Epithelial cell of esophagus (primary cell): ENCODE measurements around the gene MLST8.
A peak's percentile ranks its signal among the peaks of the same experiment; 100 is the strongest.

Experiments used
- DNase-seq: peaks from one replicate; pipeline ENCODE4 v3.0.0; 2010; ENCODE audit warnings: low read depth
- H3K4me3 ChIP-seq: 2 replicates; pipeline ENCODE4 v1.5.1; 2011; ENCODE audit warnings: mild to moderate bottlenecking, low read length, control low read depth
- TF ChIP-seq, protein P1 (sequence below): IDR thresholded peaks from 2 replicates; pipeline ENCODE4 v1.5.1; 2011; ENCODE audit warnings: low read depth, mild to moderate bottlenecking, low read length, control low read depth, inconsistent platforms; ENCODE audit not compliant: insufficient read depth; ENCODE audit errors: missing control alignments

MLST8 gene

GRCh38 chr16:2211923-2212347 is 6.7 kb downstream of the MLST8 start:
- H3K4me3 ChIP-seq = no peak overlapping the region
- no peak for DNase-seq
- TF ChIP-seq, protein P1, sequence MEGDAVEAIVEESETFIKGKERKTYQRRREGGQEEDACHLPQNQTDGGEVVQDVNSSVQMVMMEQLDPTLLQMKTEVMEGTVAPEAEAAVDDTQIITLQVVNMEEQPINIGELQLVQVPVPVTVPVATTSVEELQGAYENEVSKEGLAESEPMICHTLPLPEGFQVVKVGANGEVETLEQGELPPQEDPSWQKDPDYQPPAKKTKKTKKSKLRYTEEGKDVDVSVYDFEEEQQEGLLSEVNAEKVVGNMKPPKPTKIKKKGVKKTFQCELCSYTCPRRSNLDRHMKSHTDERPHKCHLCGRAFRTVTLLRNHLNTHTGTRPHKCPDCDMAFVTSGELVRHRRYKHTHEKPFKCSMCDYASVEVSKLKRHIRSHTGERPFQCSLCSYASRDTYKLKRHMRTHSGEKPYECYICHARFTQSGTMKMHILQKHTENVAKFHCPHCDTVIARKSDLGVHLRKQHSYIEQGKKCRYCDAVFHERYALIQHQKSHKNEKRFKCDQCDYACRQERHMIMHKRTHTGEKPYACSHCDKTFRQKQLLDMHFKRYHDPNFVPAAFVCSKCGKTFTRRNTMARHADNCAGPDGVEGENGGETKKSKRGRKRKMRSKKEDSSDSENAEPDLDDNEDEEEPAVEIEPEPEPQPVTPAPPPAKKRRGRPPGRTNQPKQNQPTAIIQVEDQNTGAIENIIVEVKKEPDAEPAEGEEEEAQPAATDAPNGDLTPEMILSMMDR = no peak

DNA sequence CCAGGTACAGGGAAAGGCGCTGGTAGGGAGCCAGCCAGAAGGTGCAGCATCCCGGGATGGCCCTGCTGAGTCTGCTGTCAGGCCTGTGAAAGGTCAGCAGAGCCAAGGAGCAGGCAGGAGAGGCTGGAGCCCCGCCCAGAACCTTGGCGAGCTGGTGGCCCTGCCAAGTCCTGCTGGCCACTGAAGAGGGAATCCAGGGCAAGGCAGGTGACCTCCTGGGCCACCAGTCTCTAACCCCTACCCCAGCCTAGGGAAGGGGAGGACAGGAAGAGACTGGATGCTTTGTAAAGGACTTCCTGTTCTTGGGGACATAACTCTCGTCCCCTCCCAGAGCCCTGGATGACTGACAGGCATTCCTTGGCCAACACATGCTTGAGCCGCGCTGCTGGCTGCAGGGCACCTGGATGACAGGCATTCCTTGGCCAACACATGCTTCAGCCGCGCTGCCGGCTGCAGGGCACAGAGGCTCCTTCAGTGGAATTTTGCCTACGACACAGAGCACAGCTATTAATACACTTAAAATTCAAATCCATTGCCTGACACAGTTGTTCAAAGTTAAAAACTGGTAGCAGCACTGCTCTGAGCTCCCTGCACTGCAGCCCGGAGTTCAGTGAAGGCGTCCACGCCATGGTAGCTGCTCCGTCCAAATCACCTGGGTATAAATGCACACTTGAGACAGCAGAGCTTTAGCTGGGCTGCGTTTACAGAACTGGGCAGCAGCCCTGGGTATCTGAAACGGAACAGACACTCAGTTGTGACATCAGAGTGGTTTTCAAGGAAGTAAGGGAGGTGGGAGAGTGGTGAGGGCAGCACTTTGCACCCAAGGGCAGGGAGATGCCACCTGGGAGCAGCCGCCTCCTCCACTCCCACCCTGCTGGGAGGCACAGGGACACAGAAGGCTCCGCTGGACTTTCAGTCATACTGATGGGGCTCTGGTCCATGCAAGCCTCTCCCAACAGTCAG is 7.4 kb downstream of the MLST8 start:
- peak overlapping the region; percentile 50 for H3K4me3 ChIP-seq
- peak; percentile 55 for DNase-seq
- TF ChIP-seq, protein P1 = no peak

DNA sequence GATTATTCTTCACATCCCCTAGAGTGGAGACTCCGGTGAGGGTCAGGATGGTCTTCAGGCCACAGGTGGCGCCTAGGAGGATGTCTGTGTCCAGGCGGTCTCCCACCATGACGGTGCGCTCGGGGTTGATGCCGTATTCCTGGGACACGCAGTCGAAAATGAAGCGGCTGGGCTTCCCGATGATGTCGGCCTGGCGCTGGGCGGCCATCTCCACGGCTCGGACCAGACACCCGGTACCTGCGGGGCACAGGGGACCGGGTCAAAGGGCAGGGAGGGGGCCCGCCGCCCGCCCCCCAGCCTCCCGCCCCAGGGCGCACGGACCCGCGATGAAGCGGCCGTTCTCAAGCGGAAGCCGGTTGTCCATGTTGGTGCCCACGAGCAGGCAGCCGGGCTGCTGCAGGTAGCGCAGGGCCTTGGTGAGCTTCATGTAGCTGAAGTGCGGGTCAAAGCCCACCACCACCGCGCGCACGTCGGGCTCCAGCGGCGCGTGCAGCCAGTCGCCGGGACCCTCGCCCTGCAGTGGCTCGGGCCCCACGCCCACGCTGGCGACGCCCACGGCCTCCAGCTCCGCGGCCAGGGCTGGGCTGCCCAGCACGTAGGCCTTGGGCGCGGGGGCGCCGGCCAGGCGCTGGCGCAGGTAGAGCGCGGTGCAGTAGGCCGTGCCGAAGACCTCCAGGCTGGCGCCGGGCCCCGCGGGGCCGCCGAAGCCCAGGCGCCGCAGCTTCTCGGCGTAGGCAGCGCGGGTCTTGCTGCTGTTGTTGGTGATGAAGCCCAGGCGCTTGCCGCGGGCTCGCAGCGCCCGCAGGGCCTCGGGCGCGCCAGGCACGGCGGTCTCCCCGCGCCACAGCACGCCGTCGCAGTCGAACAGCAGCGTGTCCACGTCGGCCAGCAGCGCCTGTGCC is 8.8 kb downstream of the MLST8 start:
- TF ChIP-seq, protein P1 = no peak
- H3K4me3 ChIP-seq = peak overlapping the region; percentile 50
- no peak for DNase-seq

DNA sequence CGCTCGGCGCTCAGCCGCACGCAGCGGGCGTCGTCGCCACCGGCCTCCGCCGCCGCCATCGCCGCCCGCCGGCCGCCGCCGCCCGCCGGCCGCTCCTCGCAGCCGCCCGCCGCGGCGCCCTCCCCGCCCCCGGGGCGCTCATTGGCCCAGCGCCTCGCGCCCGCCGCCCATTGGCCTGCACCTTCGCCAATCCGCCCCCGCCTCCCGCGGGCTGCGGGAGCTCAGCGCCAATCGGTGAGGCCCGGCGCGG is 9.4 kb downstream of the MLST8 start, which contains the start of gene PGP:
Gene PGP, minus strand, starts transcription at position 122 of the 250 bp plus-strand sequence. Its CDS starts 63 bp downstream, at position 59.
- H3K4me3 ChIP-seq = peak within 1 kb of the TSS; percentile 68

DNA sequence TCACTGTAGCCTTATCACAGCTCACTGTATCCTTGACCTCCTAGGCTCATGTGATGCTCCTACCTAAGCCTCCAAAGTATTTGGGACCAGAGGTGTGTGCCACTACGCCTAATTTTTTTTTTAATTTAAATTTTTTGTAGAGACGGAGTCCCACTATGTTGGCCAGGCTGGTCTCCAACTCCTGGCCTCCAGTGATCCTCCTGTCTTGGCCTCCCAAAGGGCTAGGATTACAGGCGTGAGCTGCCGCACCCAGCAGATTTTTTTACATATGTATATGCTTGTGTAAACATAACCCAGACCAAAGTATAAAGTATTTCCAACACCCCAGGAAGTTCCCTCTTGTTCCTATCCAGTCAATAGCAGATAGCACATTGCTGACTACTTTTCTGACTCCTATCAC is 11.1 kb downstream of the MLST8 start:
- no peak overlapping the region for H3K4me3 ChIP-seq
- no peak for DNase-seq
- TF ChIP-seq, protein P1 = no peak

More for the DNA sequence above, 9.4 kb downstream of the MLST8 start, which contains the start of gene PGP:
- DNase-seq = no peak
- TF ChIP-seq, protein P1 = no peak

DNA sequence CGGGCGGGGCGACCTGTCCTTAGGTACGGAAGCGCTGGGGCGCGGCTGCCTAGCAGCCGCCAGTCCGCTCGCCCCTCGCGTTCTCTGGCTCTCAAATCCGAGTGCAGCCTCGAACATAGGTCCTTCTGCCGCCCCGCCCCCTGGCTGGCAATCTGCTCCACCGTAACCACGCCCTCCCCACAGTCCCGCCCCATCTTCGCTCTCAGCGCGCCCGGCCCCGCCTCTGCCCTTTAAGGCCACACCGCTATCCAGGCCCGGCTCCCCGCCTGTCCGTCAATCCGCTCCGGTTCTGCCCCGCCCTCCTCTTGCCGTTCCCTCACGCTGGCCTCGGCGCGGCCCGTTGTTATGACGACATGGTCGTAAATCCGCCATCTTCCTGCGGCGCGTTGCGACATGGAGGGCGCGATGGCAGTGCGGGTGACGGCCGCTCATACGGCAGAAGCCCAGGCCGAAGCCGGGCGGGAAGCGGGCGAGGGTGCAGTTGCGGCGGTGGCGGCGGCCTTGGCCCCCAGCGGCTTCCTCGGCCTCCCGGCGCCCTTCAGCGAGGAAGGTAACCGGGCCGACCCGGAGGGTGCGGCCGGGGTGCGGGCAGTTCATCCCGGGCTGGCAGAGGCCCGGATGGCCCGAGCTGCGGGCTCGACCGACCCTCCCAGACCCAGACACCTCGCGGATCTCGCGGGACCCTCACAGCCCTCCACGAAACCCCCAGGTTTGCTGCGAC is 18.1 kb downstream of the MLST8 start, which contains the start of gene E4F1:
Gene E4F1, plus strand, starts transcription at position 371 of the 721 bp plus-strand sequence. Its CDS starts 23 bp downstream, at position 394.
- H3K4me3 ChIP-seq = peak within 1 kb of the TSS; percentile 87
- TF ChIP-seq, protein P1 = peak; percentile 1
- peak; percentile 100 for DNase-seq
